ENCODE data around the gene LRWD1. TPM values are rescaled to one million over a fixed set of nuclear protein-coding genes. Genes with fewer than 3 reads are reported as not detected.
"Not testable (repeated sequence)": the region's sequence is repeated elsewhere in the genome, so short reads cannot be mapped to it uniquely, and the experiment has no call there.

LRWD1 gene
- total and polyA plus RNA-seq, 9 donors: 3.4 to 26.2 (median 13.6) TPM

DNA sequence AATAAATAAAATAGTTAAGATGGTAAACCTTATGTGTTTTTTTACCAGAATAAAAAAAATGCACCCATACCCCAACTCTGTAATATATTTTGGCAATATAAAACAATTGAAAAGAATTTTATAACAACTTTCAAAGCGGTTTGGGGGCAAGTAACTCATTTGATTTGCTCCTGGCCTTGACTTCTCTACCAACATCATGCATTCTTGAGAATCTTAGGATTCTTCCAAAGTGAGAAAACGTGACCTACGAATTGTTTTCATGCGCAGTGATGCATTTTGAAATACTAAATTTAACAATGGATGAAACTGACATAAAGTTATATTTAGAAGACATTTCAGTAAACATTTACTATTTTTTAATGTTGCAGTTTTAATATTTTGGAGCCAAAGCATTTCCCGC lies 56.0 kb downstream of the LRWD1 start:
- H3K9me3 ChIP-seq; H3K4me3 ChIP-seq; H3K27ac ChIP-seq; intact Hi-C loops (cut with DNase I); H3K4me1 ChIP-seq (ENCODE audit: insufficient read depth); H3K27me3 ChIP-seq; H3K36me3 ChIP-seq; DNase-seq: not testable (repeated sequence)
- 10 to 13% methylated on average over 4 of the region's 5 CpGs; no CpG with 5 or more reads in 1 of the 3 donors for WGBS, 3 donors

Small RNA genes lying within 50 kb of the gene (microRNA-seq; reads per million reads assigned to microRNA genes)
- 0 to 0.18 (median 0) reads per million in 3 donors for gene MIR4467
- 1.2 to 2.4 (median 1.9) reads per million in 3 donors for gene MIR5090

Other genes starting within 250 kb of the LRWD1 start
- gene SH2B2, start 178.1 kb upstream of the LRWD1 start, total RNA-seq: 1 to 10 TPM; 3.9 to 8.9 (median 5.0) TPM
- gene SH2B2, start 178.1 kb upstream of the LRWD1 start, polyA plus RNA-seq: 1 to 10 TPM; 1.4 to 2.0 TPM
- gene SPDYE6, start 108.5 kb upstream of the LRWD1 start, total RNA-seq: not detected
- gene SPDYE6, start 108.5 kb upstream of the LRWD1 start, polyA plus RNA-seq: not detected
- gene PRKRIP1, start 68.6 kb upstream of the LRWD1 start, total RNA-seq: 10 to 100 TPM; 17.4 to 28.8 (median 23.9) TPM
- gene PRKRIP1, start 68.6 kb upstream of the LRWD1 start, polyA plus RNA-seq: 10 to 100 TPM; 23.4 to 26.9 TPM
- gene ORAI2, start 31.4 kb upstream of the LRWD1 start, total RNA-seq: 10 to 100 TPM in 6 of 7 donors, 1 to 10 TPM in 1; 6.4 to 18.9 (median 16.3) TPM
- gene ORAI2, start 31.4 kb upstream of the LRWD1 start, polyA plus RNA-seq: 10 to 100 TPM in 1 of 2 donors, 1 to 10 TPM in 1; 3.2 to 10.0 TPM
- gene ALKBH4, start 121 bp upstream of the LRWD1 start, total RNA-seq: 10 to 100 TPM in 5 of 7 donors, 1 to 10 TPM in 2; 9.8 to 15.5 (median 12.2) TPM
- gene ALKBH4, start 121 bp upstream of the LRWD1 start, polyA plus RNA-seq: 10 to 100 TPM in 1 of 2 donors, 1 to 10 TPM in 1; 6.2 to 11.9 TPM
- gene POLR2J, start 13.9 kb downstream of the LRWD1 start, total RNA-seq: 10 to 100 TPM; 17.7 to 48.0 (median 40.2) TPM
- 10 to 100 TPM; 41.9 to 77.1 TPM for gene POLR2J, start 13.9 kb downstream of the LRWD1 start, polyA plus RNA-seq
- gene RASA4B, start 52.8 kb downstream of the LRWD1 start, total RNA-seq: 10 to 100 TPM in 4 of 7 donors, 1 to 10 TPM in 3; 5.3 to 36.2 (median 12.6) TPM
- gene RASA4B, start 52.8 kb downstream of the LRWD1 start, polyA plus RNA-seq: 10 to 100 TPM in 1 of 2 donors, 1 to 10 TPM in 1; 2.1 to 21.1 TPM
- gene UPK3BL2, start 78.7 kb downstream of the LRWD1 start, total RNA-seq: 10 to 100 TPM in 4 of 7 donors, 1 to 10 TPM in 3; 3.4 to 16.7 (median 12.2) TPM
- 1 to 10 TPM in 1 of 2 donors, not detected in 1; 8.5 TPM for gene UPK3BL2, start 78.7 kb downstream of the LRWD1 start, polyA plus RNA-seq
- under 1 TPM in 4 of 7 donors, not detected in 3; 0.20 to 0.47 (median 0.44) TPM for gene SPDYE2, start 86.2 kb downstream of the LRWD1 start, total RNA-seq
- gene SPDYE2, start 86.2 kb downstream of the LRWD1 start, polyA plus RNA-seq: under 1 TPM in 1 of 2 donors, not detected in 1; 0.21 TPM
- 10 to 100 TPM in 6 of 7 donors, 1 to 10 TPM in 1; 4.5 to 29.5 (median 18.0) TPM for gene POLR2J3, start 107.6 kb downstream of the LRWD1 start, total RNA-seq
- 100 to 1,000 TPM in 1 of 2 donors, 10 to 100 TPM in 1; 95.6 to 209 TPM for gene POLR2J3, start 107.6 kb downstream of the LRWD1 start, polyA plus RNA-seq
- gene RASA4, start 151.8 kb downstream of the LRWD1 start, total RNA-seq: 10 to 100 TPM; 24.7 to 99.3 (median 51.2) TPM
- 10 to 100 TPM; 10.1 to 58.1 TPM for gene RASA4, start 151.8 kb downstream of the LRWD1 start, polyA plus RNA-seq
- 10 to 100 TPM in 6 of 7 donors, 1 to 10 TPM in 1; 7.3 to 52.7 (median 18.1) TPM for gene UPK3BL1, start 177.8 kb downstream of the LRWD1 start, total RNA-seq
- gene UPK3BL1, start 177.8 kb downstream of the LRWD1 start, polyA plus RNA-seq: 10 to 100 TPM in 1 of 2 donors, 1 to 10 TPM in 1; 8.3 to 44.1 TPM
- gene SPDYE2B, start 185.3 kb downstream of the LRWD1 start, total RNA-seq: not detected
- not detected for gene SPDYE2B, start 185.3 kb downstream of the LRWD1 start, polyA plus RNA-seq
- 1 to 10 TPM in 6 of 7 donors, under 1 TPM in 1; 0.46 to 8.7 (median 5.7) TPM for gene POLR2J2, start 206.7 kb downstream of the LRWD1 start, total RNA-seq
- gene POLR2J2, start 206.7 kb downstream of the LRWD1 start, polyA plus RNA-seq: 1 to 10 TPM; 2.0 to 3.1 TPM